Glomerular visceral epithelial cell (primary cell): ENCODE results near the gene RAP1GAP2.
"Not testable (repeated sequence)": the region's sequence is repeated elsewhere in the genome, so short reads cannot be mapped to it uniquely, and the experiment has no call there.

Source experiments
- DNase-seq: peaks from one replicate; pipeline ENCODE4 v3.0.0-alpha.2; 2016; ENCODE audit errors: extremely low spot score

RAP1GAP2 gene

GRCh38 chr17:2796164-2797125 is at the start of gene RAP1GAP2:
TSS of gene RAP1GAP2 (plus strand) at chr17:2796438. CDS start at chr17:2796528, 90 bp downstream.
- DNase-seq, result no peak

GRCh38 chr17:2749058-2749783 is 47.0 kb upstream of the RAP1GAP2 start, which contains the start of gene CCDC92B:
TSS of gene CCDC92B (minus strand) at chr17:2749652. CDS start at chr17:2735145, 14,507 bp downstream.
- no peak for DNase-seq

- peak; percentile 73 for DNase-seq
Measured at GRCh38 chr17:2749784-2750181, 46.5 kb upstream of the RAP1GAP2 start.

- no peak for DNase-seq
Measured at GRCh38 chr17:2750721-2751120, 45.5 kb upstream of the RAP1GAP2 start.

- no peak for DNase-seq
Measured at GRCh38 chr17:2751491-2751890, 44.7 kb upstream of the RAP1GAP2 start.

- no peak for DNase-seq
Measured at GRCh38 chr17:2755891-2756724, 40.1 kb upstream of the RAP1GAP2 start.

- no peak for DNase-seq
Measured at GRCh38 chr17:2758870-2759269, 37.4 kb upstream of the RAP1GAP2 start.

GRCh38 chr17:2770129-2770528 is 26.1 kb upstream of the RAP1GAP2 start:
- no peak for DNase-seq

- DNase-seq, result no peak
Measured at GRCh38 chr17:2775206-2775605, 21.0 kb upstream of the RAP1GAP2 start.

GRCh38 chr17:2776589-2777241 is 19.5 kb upstream of the RAP1GAP2 start:
- no peak for DNase-seq

- DNase-seq, result no peak
Measured at GRCh38 chr17:2777242-2777867, 18.9 kb upstream of the RAP1GAP2 start.

GRCh38 chr17:2778489-2778888 is 17.7 kb upstream of the RAP1GAP2 start:
- no peak for DNase-seq

- no peak for DNase-seq
Measured at GRCh38 chr17:2779545-2779944, 16.7 kb upstream of the RAP1GAP2 start.

GRCh38 chr17:2780256-2780655 is 16.0 kb upstream of the RAP1GAP2 start:
- DNase-seq, result no peak

GRCh38 chr17:2780931-2781454 is 15.2 kb upstream of the RAP1GAP2 start:
- DNase-seq, result no peak

- not testable (repeated sequence) for DNase-seq
Measured at GRCh38 chr17:2781598-2781997, 14.6 kb upstream of the RAP1GAP2 start.

- peak; percentile 7 for DNase-seq
Measured at GRCh38 chr17:2782055-2782454, 14.2 kb upstream of the RAP1GAP2 start.

GRCh38 chr17:2783310-2784030 is 12.8 kb upstream of the RAP1GAP2 start:
- DNase-seq, result no peak

- no peak for DNase-seq
Measured at GRCh38 chr17:2784864-2785263, 11.4 kb upstream of the RAP1GAP2 start.

GRCh38 chr17:2785376-2785775 is 10.9 kb upstream of the RAP1GAP2 start:
- DNase-seq, result not testable (repeated sequence)
